Measurements from ENCODE around the gene LSAMP.

Gene LSAMP

GRCh38 chr3:115783938-115784738, 661.1 kb downstream of the LSAMP start:
- TF ChIP-seq, protein P1, sequence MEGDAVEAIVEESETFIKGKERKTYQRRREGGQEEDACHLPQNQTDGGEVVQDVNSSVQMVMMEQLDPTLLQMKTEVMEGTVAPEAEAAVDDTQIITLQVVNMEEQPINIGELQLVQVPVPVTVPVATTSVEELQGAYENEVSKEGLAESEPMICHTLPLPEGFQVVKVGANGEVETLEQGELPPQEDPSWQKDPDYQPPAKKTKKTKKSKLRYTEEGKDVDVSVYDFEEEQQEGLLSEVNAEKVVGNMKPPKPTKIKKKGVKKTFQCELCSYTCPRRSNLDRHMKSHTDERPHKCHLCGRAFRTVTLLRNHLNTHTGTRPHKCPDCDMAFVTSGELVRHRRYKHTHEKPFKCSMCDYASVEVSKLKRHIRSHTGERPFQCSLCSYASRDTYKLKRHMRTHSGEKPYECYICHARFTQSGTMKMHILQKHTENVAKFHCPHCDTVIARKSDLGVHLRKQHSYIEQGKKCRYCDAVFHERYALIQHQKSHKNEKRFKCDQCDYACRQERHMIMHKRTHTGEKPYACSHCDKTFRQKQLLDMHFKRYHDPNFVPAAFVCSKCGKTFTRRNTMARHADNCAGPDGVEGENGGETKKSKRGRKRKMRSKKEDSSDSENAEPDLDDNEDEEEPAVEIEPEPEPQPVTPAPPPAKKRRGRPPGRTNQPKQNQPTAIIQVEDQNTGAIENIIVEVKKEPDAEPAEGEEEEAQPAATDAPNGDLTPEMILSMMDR (IDR thresholded peaks at IDR 0.05): peak; percentile 99

GRCh38 chr3:115779011-115779410, 666.3 kb downstream of the LSAMP start:
- TF ChIP-seq, protein P1 (IDR thresholded peaks at IDR 0.05): no peak

DNA sequence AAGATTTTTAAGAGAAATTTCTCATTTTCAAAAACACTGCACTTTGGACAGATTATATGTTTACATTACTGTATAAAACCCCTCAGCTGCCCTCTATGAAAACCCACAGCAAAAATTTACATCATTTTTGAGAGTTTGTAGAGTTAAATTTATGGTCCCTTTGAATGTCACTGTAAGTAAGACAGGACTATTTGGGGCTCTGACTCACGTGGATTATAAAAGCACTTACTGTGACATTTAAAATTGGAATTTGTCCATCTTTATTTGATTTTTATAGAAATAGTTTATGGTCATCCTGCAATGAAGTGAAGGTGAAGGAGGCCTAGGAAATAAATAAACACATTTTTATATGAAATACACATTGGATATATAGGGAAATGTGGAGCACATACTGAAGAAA, 672.3 kb downstream of the LSAMP start:
- TF ChIP-seq, protein P1 (IDR thresholded peaks at IDR 0.05): no peak

DNA sequence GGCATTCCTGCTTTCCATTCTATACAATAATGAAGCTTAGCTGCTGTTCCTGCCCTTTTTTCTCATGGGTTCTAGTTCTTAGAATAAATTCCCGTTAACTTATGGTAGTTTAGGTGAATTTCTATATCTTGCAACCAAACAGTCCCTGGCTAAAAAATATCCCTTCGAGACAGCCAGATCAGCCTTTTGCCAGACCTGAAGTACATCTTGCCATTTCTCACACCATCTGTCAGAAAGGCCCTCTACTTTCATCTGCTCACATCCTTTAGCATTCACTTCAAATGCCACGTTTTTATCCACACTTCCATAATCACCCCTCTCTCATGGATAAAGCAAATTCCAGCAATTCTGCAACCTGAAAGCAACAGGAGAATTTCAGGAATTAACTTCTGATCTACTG, 676.6 kb downstream of the LSAMP start:
- TF ChIP-seq, protein P1 (IDR thresholded peaks at IDR 0.05): no peak

DNA sequence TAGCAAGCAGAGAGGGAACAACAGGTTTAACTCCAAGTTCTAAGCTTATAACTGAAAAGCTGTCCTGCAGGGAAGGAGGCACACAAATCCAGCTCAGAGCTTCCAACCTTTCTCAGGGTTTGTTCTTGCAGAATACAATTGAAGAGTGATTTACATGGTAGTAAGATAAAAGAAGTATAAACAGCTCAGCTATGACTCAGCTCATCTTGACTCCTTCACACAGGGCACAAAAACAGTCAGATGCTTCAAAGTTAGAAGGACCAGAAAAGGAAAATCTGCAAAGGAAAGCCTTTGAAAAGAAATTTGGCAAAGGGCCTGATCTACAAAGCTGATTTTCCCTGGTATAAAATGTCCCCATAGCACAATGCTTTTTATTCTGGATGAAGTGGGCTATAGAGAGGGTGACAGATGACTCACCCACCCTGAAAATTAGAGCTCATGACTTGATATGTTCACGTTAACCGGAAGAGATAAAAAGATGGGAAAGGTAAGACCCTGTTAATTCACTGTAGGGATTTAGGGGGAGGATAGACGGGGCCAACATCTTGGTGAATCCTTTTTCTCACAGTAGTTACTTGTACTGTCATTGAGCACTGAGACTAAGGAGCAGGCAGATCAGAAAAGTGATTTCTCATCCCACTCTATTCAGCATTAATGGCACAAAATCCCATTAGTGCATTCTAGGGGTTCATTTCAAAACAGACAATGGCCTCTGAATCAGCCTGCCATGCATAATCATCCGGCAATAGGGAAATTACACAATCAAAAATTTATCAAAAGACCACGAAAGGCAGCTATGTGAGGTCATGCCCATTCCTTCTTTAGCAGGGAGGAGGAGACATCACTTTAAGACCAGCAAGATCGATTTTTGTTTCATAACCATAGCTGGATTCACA, 678.5 kb downstream of the LSAMP start:
- TF ChIP-seq, protein P1 (IDR thresholded peaks at IDR 0.05): no peak

GRCh38 chr3:115761927-115762305, 683.4 kb downstream of the LSAMP start:
- TF ChIP-seq, protein P1 (IDR thresholded peaks at IDR 0.05): no peak

DNA sequence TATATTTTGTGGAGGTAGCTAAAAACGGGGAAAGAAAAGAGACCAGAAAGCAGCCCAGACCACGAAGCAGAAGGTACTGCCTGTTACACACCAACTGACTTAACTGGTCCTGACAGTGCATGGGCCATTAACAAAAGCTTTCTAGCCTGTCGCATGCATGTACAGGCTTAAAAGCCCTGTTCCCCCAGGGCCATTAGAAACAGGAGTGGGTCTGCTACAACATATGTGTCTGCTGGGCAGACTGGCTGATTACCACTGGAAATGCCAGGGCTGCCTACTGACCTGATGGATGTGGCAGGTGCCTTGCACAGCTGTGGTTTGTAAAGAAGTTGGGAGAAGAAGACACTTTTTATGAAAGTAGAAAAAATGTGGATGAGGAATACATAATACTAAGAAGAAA, 684.6 kb downstream of the LSAMP start:
- TF ChIP-seq, protein P1 (IDR thresholded peaks at IDR 0.05): no peak

All from LNCAP (cell line).